Ovary (tissue), 3 donors: Measurements from ENCODE around the gene NDUFA8.

Source experiments
- CTCF ChIP-seq, 3 donors: fragments of 450-650 bp in 2 of 3; fragments of 200-600 bp in 1 of 3; IDR thresholded peaks; one replicate each; pipeline versions ENCODE4 v1.5.1 to v1.8.0; 2016 to 2022; ENCODE audit warnings: antibody characterized with exemption in 3 of 3, mild to moderate bottlenecking in 1 of 3
- POLR2A ChIP-seq: fragments of 450-650 bp; IDR thresholded peaks from one replicate; pipeline ENCODE4 v1.6.1; 2017; ENCODE audit warnings: antibody characterized with exemption, mild to moderate bottlenecking, moderate library complexity
- donor health status: DM: no; HTN: no; CAD: no.

DNA sequence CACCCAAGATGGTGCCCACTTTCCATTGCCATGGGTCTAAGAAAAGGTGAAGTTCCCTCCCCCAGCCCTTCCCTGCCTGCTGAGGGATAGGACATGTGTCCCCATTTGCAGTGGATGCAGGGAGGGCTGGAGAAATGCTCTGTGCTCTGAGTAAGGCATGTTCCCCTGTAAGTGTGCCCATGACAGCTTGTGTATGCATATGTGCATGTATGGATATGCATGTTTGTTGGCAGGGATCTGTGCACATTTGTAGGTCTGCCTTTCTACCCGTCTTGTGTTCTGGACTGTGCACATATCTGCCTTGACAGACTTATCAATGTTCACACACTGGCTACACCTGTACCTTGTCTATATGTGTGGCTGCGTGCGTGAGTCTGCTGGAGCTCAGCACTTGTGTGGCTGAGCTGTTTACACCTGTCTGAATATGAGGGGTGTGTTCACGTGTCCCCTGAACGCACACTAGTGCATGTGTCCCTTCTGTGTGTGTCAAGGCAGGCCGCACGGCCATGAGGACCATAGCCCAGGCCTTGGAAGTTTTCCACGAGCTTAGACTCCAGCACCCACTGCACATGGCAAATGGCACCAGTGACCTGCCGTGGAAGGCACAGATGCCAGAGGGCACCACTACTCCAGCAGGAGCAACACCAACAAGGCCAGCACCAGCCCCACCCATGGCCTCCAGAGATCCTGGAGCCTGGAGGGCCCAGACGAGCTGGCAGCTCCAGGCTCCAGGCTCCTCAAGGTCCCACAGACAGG lies 39.1 kb downstream of the NDUFA8 start:
- no peak for TF ChIP-seq CTCF (IDR thresholded peaks at IDR 0.05)
- no peak for TF ChIP-seq POLR2A
